SHP77 (cell line): Measurements from ENCODE around the gene SLC8A3.

Source experiments
- DNase-seq, 2 experiments: peaks; one replicate each; lab custom pipeline; 2025; lab: John Stamatoyannopoulos, UW

SLC8A3 gene

GRCh38 chr14:70022771-70023445, 165.8 kb downstream of the SLC8A3 start:
- no peak for DNase-seq

GRCh38 chr14:70021548-70022220, 167.1 kb downstream of the SLC8A3 start:
- no peak for DNase-seq

GRCh38 chr14:70020352-70021170, 168.2 kb downstream of the SLC8A3 start:
- DNase-seq, result no peak

GRCh38 chr14:70019695-70020094, 169.1 kb downstream of the SLC8A3 start:
- no peak for DNase-seq

- no peak for DNase-seq
Measured at GRCh38 chr14:70018713-70019211, 170.0 kb downstream of the SLC8A3 start.

- DNase-seq, result no peak
Measured at GRCh38 chr14:70018230-70018629, 170.5 kb downstream of the SLC8A3 start.

- no peak for DNase-seq
Measured at GRCh38 chr14:70014406-70015095, 174.2 kb downstream of the SLC8A3 start.

GRCh38 chr14:70013271-70013873, 175.4 kb downstream of the SLC8A3 start:
- DNase-seq, result no peak

GRCh38 chr14:70011708-70012107, 177.0 kb downstream of the SLC8A3 start:
- DNase-seq, result no peak

- no peak for DNase-seq
Measured at GRCh38 chr14:70011098-70011497, 177.7 kb downstream of the SLC8A3 start.

- no peak for DNase-seq
Measured at GRCh38 chr14:70009961-70010360, 178.8 kb downstream of the SLC8A3 start.

- DNase-seq, result no peak
Measured at GRCh38 chr14:70008284-70009262, 180.2 kb downstream of the SLC8A3 start.

GRCh38 chr14:70006699-70007098, 182.1 kb downstream of the SLC8A3 start:
- DNase-seq, result no peak

- no peak for DNase-seq
Measured at GRCh38 chr14:70005281-70005805, 183.4 kb downstream of the SLC8A3 start.

- DNase-seq, result no peak
Measured at GRCh38 chr14:70004791-70005190, 184.0 kb downstream of the SLC8A3 start.

- DNase-seq, result no peak
Measured at GRCh38 chr14:70002589-70003346, 186.0 kb downstream of the SLC8A3 start.

GRCh38 chr14:70000601-70001000, 188.2 kb downstream of the SLC8A3 start:
- no peak for DNase-seq

- peak; percentile 97 to 98 for DNase-seq
Measured at GRCh38 chr14:69999261-69999674, 189.5 kb downstream of the SLC8A3 start.

GRCh38 chr14:69997849-69998248, 190.9 kb downstream of the SLC8A3 start:
- DNase-seq, result peak; percentile 72 to 81
